HG02763 (cell line): ENCODE data around the gene COG4.

Source experiments
- ATAC-seq: cut with Tn5 transposase; IDR thresholded peaks from one replicate; pipeline ENCODE4 v1.9.1; 2021; ENCODE audit warnings: mild to moderate bottlenecking, moderate library complexity; ENCODE audit not compliant: unreplicated experiment

The COG4 gene

DNA sequence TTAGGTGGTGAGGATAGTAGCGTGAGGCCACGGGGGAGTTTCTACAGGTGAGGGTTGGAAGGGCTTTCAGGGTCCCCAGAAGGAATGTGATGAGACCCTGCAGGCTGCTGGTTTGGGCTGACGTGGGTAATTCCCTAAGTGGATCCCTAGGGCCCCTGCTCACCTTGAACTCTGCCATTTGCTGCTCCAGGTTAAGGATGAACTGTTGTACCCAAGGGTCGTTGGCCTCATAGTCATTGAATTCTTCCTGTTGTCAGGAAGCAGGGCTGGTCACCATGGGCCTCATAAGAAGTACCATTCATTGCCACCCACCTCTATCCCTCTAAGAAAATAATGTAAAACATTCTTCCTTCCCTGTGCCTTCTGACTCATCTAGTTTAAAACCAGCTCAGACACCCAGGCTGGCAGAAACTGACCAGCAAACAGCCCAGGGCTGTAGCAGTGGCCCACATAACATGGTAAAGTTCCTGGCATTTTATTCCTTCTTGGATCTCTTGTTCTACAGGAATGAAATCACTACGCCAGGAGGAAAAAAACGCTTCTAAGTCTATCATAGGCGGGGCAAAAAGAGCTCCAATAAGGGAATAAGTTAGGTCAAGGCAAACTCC, 41.3 kb downstream of the COG4 start:
- no peak for ATAC-seq

GRCh38 chr16:70480127-70481105, 42.9 kb downstream of the COG4 start:
- ATAC-seq, result no peak

GRCh38 chr16:70478912-70479341, 44.4 kb downstream of the COG4 start:
- ATAC-seq, result no peak

GRCh38 chr16:70478169-70478568, 45.2 kb downstream of the COG4 start:
- no peak for ATAC-seq

- peak; percentile 70 for ATAC-seq
These were observed 46.9 kb downstream of the COG4 start for GRCh38 chr16:70476272-70477020.

DNA sequence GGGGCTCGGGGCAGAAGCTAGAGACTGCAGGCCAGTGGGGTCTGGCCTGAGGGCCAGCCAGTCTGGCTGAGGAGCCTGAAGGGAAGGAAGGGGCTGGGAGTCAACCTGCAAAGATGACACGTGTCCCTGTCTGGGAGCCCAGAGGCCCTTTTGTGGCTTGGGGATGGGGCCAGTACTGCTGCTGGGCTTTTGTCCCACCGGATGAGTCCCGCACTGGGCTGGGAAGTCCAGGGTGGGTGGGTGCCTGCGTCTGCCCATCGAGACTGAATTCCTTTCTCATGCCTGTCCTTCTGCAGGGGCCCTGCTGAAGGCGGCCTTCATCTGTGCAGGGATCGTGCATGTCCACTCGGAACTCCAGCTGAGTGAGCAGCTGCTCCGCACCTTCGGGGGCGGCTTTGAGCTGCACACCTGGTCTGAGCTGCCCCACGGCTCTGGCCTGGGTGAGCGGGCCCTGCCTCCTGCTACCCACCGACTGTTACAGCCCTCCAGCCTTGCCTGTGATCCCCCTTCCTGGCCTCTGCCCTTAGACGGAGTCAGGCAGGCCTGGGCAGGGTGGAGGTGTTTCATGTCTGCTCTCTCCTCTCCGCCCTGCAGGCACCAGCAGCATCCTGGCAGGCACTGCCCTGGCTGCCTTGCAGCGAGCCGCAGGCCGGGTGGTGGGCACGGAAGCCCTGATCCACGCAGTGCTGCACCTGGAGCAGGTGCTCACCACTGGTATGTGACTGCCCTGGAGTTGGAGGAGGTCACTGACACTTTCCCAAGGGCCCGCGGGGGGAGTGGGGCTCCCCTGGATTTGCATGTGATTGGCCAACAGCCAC, 48.1 kb downstream of the COG4 start:
- no peak for ATAC-seq

DNA sequence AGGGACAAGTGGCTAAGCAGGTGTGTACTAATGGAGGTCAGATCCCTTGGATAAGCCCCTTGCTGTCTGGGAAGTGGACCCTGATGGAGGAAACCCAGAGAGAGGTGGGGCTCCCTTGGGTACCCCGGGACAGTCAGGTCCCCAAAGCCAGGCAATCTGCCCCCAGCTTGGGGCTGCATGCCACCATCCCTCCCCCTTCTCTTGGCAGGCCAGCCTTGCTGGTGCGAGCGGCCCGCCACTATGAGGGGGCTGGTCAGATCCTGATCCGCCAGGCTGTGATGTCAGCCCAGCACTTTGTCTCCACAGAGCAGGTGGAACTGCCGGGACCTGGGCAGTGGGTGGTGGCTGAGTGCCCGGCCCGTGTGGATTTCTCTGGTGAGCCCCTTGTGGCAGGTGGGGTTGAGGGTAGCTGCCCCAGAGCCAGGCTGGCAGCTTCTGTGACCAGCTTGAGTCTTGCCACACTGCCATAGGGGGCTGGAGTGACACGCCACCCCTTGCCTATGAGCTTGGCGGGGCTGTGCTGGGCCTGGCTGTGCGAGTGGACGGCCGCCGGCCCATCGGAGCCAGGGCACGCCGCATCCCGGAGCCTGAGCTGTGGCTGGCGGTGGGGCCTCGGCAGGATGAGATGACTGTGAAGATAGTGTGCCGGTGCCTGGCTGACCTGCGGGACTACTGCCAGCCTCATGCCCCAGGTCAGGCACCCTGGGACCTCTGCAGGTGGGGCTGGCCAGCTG, 48.9 kb downstream of the COG4 start:
- no peak for ATAC-seq

- no peak for ATAC-seq
These were observed 49.7 kb downstream of the COG4 start for GRCh38 chr16:70473446-70474319.

- ATAC-seq, result no peak
These were observed 50.4 kb downstream of the COG4 start for GRCh38 chr16:70472786-70473433.

- no peak for ATAC-seq
These were observed 52.4 kb downstream of the COG4 start for GRCh38 chr16:70470927-70471341.

- no peak for ATAC-seq
These were observed 53.0 kb downstream of the COG4 start for GRCh38 chr16:70470141-70470926.

DNA sequence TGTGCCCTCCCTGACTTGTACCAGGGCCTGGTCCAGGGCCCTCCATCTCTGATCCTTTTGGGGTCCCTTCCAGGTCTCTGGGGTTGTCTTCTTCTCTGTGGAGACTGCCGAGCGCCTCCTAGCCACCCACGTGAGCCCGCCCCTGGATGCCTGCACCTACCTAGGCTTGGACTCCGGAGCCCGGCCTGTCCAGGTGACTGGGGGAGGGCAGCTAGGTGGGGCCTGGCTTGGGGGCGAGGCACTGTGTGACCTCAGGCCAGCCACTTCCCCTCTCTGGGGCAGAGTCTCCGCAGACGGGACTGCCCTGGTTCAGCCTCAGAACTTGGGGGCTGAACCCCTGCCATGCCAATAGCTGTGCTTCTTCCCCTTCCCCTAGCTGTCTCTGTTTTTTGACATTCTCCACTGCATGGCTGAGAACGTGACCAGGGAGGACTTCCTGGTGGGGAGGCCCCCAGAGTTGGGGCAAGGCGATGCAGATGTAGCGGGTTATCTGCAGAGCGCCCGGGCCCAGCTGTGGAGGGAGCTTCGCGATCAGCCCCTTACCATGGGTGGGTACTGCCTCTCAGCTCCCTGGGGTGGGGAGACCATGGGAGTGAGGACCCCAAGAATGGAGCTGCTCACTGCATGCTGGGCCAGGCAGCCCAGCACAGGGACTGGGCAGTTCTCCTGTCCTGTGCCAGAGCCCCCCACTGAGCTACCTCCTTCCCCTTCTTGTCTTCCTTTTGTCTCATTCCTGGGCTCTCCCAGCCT, 54.4 kb downstream of the COG4 start:
- ATAC-seq, result no peak

GRCh38 chr16:70467608-70468007, 55.7 kb downstream of the COG4 start:
- ATAC-seq, result no peak

GRCh38 chr16:70467113-70467512, 56.2 kb downstream of the COG4 start:
- no peak for ATAC-seq

DNA sequence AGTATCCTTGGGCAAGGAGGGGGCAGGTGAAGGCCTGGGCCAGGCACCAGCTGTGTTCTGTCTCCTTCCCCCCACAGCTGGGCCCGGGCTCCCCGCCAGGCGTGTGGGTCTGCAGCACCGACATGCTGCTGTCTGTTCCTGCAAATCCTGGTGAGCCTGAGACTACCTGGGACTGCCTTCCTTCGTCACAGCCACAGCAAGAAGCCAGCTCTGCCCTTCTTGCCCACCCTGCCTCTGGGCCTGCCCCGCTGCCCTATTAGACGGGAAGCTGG, 56.6 kb downstream of the COG4 start:
- ATAC-seq, result no peak

- ATAC-seq, result no peak
These were observed 57.2 kb downstream of the COG4 start for GRCh38 chr16:70465999-70466804.
